Astrocyte of the cerebellum (primary cell): ENCODE measurements around the gene ST6GALNAC6.
A peak's percentile ranks its signal among the peaks of the same experiment; 100 is the strongest.

ENCODE experiments used
- DNase-seq: peaks from one replicate; pipeline ENCODE4 v3.0.0-alpha.2; 2011; ENCODE audit warnings: low read depth
- H3K4me3 ChIP-seq: 2 replicates; pipeline ENCODE4 v1.5.1; 2011; ENCODE audit warnings: mild to moderate bottlenecking, low read depth, low read length, moderate library complexity
- in situ Hi-C: cut with HindIII; loops from 2 replicates; pipeline ENCODE4 v1.10.0; 2017; ENCODE audit warnings: low sequenced_read_pairs
- TF ChIP-seq, protein P1 (sequence below): IDR thresholded peaks from 2 replicates; pipeline ENCODE4 v1.5.1; 2012; ENCODE audit warnings: low read length, low read depth, moderate library complexity, mild to moderate bottlenecking; ENCODE audit errors: missing control alignments

The ST6GALNAC6 gene

DNA sequence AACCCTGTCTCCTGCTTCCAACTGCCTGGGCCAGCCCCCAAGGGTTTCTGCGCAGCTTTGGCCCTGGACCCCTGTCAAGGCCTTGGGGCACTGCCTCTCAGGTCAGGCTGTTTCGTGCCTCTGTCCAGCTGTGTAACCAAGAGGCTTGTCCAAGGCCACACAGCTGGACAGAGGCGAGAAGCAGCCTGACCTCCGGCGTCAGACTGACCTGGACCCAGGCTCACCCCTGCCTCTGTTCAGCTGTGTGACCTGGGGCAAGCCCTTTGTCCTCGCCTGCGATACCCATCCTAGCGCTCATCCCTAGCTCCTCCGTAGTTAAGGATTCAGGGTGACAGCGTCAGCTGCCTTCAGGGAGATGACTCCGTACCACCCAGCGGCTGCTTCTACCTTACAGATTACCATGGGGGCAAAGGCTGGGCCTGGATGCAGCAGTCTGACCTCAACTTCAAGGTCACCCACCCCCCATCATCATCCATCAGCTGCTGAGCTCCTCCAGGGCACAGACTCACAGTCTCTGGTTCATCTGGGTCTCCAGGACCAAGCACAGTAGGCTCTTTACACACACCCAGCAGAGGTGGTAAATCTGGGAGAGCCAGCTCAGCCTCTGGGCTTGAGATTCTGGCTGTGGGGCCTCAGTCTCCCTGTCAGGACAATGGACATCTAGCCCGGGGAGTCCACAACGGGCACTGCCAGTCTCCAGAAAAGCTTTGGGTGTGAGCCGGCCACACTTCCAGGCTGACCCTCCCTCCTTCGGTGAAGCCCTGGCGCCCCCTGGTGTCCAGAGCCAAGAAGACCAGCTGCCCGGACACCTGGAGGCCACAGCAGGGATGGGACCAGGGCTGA lies 29.9 kb downstream of the ST6GALNAC6 start:
- TF ChIP-seq, protein P1, sequence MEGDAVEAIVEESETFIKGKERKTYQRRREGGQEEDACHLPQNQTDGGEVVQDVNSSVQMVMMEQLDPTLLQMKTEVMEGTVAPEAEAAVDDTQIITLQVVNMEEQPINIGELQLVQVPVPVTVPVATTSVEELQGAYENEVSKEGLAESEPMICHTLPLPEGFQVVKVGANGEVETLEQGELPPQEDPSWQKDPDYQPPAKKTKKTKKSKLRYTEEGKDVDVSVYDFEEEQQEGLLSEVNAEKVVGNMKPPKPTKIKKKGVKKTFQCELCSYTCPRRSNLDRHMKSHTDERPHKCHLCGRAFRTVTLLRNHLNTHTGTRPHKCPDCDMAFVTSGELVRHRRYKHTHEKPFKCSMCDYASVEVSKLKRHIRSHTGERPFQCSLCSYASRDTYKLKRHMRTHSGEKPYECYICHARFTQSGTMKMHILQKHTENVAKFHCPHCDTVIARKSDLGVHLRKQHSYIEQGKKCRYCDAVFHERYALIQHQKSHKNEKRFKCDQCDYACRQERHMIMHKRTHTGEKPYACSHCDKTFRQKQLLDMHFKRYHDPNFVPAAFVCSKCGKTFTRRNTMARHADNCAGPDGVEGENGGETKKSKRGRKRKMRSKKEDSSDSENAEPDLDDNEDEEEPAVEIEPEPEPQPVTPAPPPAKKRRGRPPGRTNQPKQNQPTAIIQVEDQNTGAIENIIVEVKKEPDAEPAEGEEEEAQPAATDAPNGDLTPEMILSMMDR = peak; percentile 88
- in situ Hi-C loops = loop anchor here (5.0 to 25.0 kb wide), 2 partner anchors 107 to 232 kb away; no protein-coding TSS in a partner anchor
- DNase-seq = peak; percentile 58
- no peak overlapping the region for H3K4me3 ChIP-seq

DNA sequence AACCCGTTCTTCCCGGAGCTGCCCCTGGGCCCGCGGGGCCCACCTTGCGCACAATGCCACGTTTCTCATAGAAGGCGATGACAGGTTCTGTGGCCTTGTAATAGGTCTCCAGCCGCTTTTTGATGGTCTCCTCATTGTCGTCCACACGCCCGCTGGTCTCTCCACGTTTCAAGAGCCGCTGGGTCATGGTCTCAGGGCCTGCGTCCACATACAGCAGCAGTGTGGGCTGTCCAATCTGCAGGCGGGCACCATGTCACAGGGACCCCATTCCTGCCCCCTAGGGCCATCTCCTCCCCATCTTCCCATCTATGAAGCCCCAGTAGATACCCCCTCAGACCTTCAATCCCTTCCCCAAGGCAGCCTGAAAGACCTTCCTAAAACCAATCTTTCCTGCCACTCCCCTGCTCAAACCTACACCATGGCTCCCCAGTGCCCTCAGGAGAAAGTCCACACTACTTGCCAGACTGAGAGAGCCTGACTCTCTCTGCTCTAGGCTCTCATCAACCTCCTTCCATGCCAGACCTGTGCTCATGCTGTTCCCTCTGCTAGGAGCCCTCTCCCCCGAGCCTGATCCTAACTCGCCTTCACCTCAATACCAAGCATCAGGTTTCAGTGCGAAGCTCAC lies 31.0 kb downstream of the ST6GALNAC6 start:
- no peak for DNase-seq
- H3K4me3 ChIP-seq = no peak overlapping the region
- in situ Hi-C loops = loop anchor here (25.0 kb wide), 1 partner anchor 231 kb away; no protein-coding TSS in a partner anchor
- TF ChIP-seq, protein P1 = no peak

DNA sequence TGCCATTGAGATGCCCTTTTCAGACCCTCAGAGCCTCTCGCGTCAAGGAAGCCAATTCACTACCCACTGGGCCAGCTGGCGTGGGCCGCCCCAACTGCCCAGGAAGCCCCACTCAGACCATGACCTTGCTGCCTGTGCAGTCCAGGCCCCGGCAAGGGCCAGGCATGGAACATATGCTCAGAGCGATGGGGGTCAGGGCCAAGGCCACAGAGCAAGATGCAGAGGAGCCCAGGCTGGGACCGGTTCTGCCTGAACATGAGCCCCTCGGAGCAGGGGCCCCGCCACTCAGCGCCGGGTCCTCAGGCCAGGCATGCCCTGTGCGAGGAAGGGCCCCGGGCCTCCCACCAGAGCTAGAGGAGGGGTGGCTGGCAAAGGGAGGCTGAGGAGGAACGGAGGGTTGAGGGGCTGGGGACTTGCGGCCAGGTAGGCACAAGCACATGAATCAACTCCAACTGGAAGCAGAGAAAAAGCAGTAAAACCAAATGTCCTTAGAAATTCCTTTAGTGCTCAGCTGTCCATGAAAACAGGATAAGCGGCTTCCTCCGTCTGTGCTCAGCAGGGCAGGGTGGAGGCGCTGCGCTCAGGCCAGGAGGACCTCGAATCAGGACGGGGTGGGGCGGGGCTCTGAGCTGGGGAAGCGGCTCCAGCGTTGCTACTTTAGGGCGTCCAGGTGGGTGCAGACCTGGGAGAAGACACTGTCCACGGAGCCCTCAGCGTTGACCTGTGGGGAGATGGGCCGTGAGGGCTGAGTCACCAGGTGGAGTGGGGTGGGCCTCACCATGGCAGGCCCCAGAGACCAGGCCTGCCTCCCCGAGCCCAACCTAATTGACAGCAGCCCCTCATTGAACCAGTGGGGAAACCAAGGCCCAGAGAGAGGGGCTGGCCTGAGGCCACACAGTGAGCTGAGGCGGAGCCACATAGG lies 31.8 kb downstream of the ST6GALNAC6 start:
- TF ChIP-seq, protein P1 = no peak

DNA sequence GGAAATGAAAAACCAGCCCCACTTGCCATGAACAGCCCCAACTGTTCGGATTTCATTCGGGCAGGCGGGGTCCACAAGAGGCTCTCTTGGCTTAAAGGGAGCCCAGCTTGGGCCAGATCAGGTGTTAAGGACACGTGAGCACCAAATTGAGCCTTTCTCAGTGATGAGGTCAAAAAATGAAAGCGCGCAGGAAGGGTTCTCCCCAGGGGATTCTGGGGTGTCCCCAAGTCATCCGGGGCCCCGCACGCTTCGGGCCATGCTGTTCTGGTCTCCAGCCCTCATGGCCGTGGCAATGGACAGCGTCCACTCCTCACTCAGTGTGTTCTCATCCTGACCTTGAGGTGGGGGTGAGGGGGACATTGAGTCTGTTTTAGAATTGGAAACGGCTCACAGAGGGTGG lies 32.9 kb downstream of the ST6GALNAC6 start:
- in situ Hi-C loops = loop anchor here (25.0 kb wide), 1 partner anchor 229 kb away; no protein-coding TSS in a partner anchor
- TF ChIP-seq, protein P1 = no peak
- DNase-seq = no peak
- H3K4me3 ChIP-seq = no peak overlapping the region

More for the DNA sequence above, 31.8 kb downstream of the ST6GALNAC6 start:
- in situ Hi-C loops = loop anchor here (25.0 kb wide), 1 partner anchor 230 kb away; no protein-coding TSS in a partner anchor
- DNase-seq = no peak
- no peak overlapping the region for H3K4me3 ChIP-seq

DNA sequence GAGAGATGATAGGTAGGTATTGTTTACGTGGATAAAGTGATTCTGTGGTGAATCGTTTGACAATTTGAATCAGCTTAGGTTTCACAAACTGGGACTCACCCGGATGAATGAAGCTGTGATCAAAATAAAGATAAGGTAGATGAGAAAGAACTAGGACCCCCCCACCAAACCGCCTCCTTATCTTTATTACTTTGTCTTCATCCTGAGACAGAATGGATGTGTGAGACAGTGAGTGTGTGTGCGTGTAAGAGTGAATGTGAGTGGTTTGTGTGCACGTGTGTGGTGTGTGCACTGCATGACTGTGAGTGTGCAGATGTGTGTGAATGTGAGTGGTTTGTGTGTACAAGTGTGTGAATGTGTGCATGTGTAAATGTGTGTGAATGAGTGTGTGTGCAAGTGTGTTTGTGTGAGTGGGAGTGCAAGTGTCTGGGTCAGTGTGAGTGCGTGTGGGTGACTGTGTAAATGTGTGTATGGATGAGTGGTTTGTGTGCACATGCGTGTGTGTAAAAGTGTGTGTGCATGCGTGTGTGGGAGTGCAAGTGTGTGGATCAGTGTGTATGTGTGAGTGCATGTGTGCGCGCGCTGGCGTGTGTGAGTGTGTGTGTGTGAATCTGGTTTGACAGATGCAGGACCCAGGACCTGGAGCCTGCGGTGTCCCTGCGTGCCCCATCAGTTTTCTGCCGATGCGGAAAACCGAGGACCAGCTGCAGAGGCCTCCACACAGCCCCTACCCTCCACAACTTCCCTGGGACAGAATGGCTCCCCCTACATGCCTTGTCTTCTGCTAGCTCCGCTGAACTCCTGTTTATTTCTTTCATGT lies 33.5 kb downstream of the ST6GALNAC6 start:
- TF ChIP-seq, protein P1 = no peak
- no peak overlapping the region for H3K4me3 ChIP-seq
- in situ Hi-C loops = loop anchor here (25.0 kb wide), 1 partner anchor 229 kb away; no protein-coding TSS in a partner anchor
- DNase-seq = no peak
